T-helper 22 cell (primary cell): ENCODE measurements around the gene SGCD.

Source experiments
- DNase-seq: peaks from one replicate; pipeline ENCODE4 v3.0.0-alpha.2; 2020; ENCODE audit warnings: low read depth

The SGCD gene

DNA sequence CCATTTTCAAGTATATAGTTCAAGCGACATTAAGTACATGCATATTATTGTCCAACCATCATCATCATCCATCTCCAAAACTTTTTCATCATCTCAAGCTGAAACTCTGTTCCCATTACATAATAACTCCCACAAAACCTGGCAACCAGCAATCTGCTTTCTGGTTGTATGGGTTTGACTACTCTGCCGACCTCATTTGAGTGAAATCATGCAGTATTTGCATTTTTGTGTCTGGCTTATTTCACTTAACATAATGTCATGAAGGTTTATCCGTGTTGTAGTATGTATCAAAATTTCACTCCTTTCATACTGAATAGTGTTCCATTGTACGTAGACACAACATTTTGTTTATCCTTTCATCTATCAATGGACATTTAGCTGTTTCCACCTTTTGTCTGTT lies 74.8 kb downstream of the SGCD start:
- no peak for DNase-seq

GRCh38 chr5:156402387-156402921 lies 75.5 kb downstream of the SGCD start:
- peak; percentile 14 for DNase-seq

DNA sequence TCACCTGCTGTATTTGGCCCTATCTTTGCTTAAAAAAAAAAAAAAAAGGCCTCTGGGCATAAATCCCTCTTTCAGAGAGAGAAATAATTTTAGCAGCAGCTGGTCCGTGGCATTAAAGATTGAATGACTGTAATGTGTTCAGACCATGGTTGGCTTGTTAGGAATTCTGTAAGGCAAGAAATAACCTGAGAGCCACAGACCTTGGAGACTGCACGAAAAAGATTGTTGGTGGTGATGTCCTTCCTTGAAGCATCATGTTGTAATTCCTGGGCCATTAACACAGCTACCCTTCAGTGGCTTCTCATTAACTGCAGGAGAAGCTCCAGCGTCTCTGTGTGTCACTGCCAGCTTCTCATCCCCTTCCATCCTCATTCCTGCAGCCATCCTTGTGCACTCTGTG lies 79.0 kb downstream of the SGCD start:
- no peak for DNase-seq

DNA sequence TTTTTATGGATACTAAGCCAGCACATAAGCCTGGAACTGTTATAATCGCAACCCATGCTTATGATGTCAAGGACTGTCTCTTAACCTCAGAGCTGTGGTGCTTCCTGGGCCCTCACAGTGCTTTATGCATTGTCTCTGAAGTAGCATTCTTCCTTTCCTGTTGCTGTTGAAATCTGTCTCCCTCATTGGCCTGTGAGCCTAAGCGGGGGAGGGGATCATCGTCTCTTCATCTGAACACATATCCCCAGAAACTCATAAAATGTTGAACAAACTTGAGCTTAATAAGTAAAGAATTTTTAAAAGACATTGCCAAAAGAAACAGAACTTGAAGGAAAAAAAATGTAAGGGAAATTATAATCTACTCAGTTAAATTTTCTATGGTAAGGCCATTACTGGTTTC lies 80.3 kb downstream of the SGCD start:
- DNase-seq, result no peak

- DNase-seq, result no peak
These were observed 82.9 kb downstream of the SGCD start for GRCh38 chr5:156409834-156410233.

- no peak for DNase-seq
These were observed 84.2 kb downstream of the SGCD start for GRCh38 chr5:156411185-156411613.

GRCh38 chr5:156411957-156412356 lies 85.0 kb downstream of the SGCD start:
- DNase-seq, result no peak

- no peak for DNase-seq
These were observed 87.4 kb downstream of the SGCD start for GRCh38 chr5:156414391-156414790.

DNA sequence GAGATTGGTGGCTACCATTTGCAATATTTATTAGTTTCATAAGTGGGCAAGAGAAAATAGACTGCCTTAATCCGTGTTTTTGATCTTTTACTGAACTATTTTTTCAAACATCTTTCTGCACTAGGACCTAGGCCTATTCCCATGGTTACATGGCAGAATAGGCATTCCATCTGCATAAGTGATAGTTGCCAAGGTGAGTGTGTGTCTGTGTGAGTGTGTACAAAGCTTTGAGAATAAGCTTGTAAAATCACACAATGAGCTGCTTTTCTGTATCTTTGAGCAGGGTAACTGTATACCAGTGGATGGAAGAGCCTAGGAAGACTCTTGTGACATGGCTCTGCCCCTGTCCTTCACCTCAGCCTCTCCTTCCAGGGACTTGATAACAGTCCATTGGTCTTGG lies 92.7 kb downstream of the SGCD start:
- DNase-seq, result no peak

GRCh38 chr5:156420665-156421064 lies 93.7 kb downstream of the SGCD start:
- no peak for DNase-seq

DNA sequence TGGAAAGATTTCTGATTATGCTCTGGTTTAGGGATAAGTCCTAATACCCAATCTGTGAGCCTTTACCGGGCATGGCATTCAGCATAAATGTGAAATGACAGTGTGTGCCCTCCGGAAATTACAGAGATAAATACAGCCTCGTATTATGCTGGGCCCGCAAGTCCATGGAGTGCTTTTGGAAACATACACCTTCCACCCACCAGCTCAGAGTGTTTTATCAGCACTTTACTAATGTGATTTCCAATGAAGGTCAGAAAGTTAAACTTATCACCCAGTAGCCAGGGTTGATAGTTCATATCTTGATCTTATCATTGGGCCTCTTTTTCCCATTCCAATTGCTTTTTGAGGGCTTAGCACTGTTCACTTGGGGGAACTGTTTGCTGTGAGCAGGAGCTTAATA lies 94.8 kb downstream of the SGCD start:
- no peak for DNase-seq

DNA sequence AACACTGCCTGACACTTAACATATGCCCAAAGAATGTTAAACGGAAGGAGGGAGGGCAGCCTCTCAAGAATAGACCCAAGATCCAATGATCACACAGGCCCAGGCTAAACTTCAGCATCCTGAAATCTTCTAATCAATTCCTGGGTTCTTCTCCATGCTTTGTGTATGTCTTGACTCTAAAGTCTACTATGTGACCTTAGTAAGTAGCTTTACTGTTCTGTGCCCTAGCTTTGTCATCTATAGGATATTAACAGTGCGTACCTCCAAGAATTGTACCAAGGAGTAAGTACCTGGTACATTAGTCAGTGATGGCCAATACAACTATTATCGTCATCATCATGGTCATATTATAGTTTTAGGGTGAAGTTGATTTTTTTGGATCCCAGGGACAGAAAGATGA lies 96.6 kb downstream of the SGCD start:
- DNase-seq, result no peak

DNA sequence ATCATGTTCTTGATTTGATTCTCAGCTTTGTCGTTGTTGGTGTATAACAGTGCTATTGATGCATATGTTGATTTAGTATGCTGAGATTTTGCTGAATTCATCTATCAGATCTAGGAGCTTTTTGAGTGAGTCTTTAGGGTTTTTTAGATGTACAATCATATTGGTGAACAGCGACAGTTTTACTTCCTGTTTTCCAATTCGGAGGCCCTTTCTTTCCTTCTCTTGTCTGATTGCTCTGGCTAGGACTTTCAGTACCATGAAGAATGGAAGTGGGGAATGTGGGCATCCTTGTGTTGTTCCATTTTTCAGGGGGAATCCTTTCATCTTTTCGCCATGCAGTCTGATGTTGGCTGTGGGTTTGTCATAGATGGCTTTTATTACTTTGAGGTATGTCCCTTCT lies 100.4 kb downstream of the SGCD start:
- no peak for DNase-seq

- DNase-seq, result no peak
These were observed 105.2 kb downstream of the SGCD start for GRCh38 chr5:156431956-156432829.

- DNase-seq, result no peak
These were observed 105.8 kb downstream of the SGCD start for GRCh38 chr5:156432830-156433105.

DNA sequence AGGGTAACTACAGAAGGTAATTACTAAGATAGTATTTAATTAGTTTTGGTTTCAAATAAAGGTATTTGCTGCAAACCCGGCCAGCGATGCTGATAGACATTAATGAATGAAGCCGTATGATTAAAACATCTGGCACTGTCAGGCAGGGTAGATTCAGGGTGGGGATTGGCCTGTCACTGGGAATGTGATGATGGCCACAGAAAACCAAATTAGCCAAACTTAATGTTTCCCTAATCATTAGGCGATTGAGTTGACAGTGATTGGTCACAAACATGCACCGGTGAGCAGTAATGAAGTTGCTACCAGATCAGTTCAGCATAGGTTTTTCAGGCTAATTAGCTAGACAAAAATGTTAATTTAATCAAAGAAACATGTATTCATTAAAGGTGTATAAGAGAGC lies 107.5 kb downstream of the SGCD start:
- no peak for DNase-seq

DNA sequence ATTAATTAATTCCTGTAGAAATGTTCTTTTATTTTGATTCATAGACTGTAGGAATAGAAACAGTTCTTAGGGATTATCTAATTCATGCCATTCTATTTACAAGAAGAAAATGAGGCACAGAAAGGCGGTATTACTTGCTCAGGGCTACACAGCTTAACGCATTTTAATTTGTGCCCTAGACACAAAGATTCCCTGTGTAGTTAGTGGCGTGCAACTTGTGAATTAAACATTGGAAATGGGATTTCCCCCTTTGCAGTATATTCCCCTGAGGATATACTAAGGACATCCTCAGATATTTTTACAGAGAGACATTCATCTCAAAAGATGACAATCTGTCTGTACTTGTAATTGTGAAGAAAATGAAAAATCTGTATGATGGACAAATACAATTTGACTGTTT lies 108.1 kb downstream of the SGCD start:
- no peak for DNase-seq

- DNase-seq, result no peak
These were observed 111.1 kb downstream of the SGCD start for GRCh38 chr5:156438076-156438475.

- no peak for DNase-seq
These were observed 117.9 kb downstream of the SGCD start for GRCh38 chr5:156444753-156445291.

- no peak for DNase-seq
These were observed 119.6 kb downstream of the SGCD start for GRCh38 chr5:156446526-156446925.

DNA sequence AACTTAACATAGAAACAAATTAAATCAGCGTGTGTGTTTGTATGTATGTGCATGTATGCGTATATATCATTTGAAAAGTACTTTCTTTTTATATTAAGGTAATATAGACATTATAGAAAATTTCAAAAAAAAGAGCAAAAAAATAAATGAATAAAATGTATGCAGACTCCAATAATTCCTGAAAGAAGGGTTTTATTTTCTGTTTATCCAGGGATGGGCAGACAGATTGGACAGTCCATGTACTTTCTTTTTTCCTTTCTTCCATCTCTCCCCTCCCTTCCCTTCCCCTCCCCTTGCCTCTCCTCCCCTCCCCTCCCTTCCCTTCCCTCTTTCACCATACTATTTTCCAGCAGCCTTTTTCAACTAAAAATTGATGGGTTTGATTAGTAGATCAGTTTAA lies 123.8 kb downstream of the SGCD start:
- DNase-seq, result no peak

DNA sequence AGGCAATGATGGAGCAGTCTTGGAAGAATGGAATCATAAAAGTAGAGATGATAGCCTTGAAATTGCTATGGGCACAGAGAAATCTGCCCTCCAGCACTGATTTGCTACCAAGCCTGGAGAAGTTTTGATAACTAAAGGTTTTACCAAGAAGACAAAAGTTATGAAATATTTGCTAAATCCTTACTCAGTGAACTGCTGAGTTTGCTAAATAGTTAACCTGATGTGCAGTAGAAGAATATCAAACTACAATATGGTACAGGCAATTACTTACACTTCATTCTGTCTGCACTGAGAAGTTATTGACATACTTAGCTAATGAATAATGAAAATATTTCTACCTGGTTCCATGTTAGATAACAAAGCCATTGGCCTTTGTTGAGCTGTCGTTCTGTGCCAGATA lies 124.5 kb downstream of the SGCD start:
- DNase-seq, result no peak

- no peak for DNase-seq
These were observed 129.9 kb downstream of the SGCD start for GRCh38 chr5:156456857-156457256.

DNA sequence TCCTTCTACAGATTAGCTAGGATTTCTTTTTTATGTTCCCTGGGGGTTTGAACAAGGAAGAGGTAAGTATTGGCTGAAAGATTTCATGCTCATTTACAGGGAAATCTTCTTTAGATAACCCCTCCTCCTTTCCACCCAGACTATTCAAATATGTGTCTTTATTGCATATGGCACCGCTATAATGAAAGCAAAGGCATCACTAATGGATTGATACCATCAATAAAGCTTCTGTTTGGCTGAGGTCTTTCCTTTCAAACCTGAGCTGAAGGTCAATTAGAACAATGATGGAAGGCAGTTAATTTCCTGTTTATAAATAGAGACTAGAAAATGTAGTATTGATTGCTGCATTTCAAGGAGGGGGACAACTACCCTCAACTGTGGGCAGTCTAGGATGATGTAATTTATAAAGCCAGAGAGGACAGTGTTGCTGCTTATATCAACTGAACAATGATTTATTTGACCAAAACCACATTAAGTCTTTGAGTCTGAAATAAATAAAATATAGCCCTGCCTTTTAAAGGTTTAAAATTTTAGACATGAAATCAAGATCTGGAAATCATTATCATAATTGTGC lies 132.9 kb downstream of the SGCD start:
- DNase-seq, result no peak
